T1000 (cell line): ENCODE data around the gene CDH12.

Experiments
- DNase-seq: peaks from one replicate; lab custom pipeline; 2025; ENCODE audit warnings: mixed read lengths; lab: John Stamatoyannopoulos, UW

Gene CDH12

GRCh38 chr5:21709770-21710169 lies 1143.4 kb downstream of the CDH12 start:
- DNase-seq = no peak

DNA sequence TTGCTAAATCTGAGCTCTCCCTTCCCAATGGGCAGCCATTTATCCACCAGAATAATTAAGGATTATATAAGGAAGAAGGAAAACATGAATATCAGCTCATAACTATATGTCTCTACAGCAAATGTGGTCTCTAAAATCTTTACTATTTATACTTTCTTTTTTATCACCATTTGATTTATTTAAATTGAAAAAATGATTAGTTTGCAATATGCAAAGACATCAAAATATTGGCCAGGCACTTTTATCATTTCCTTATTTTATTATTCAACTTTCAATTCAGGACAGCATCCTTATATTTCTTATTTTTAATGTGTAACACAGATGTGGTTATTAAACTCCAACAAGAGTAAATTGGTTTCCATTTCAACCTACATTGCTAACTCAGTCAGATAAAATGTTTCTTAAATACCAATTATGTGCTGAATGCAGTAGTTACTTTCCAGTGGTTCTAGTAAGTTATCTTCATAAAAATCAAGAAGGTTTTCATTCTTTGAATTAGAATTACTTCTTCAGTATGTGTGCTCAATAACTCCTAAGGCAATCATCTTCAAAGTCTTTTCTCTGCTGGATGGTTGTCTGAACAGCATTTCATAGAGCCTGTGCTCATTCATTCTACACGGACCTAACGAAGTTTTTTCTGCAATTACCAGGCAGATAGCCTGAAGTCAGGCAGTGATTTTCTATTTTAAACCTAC lies 1148.0 kb downstream of the CDH12 start:
- no peak for DNase-seq

GRCh38 chr5:21701317-21701716 lies 1151.8 kb downstream of the CDH12 start:
- DNase-seq = no peak
